Measurements from ENCODE around the gene NRIP1.

- TF ChIP-seq SMAD1 (CRISPR knock-in tag; IDR thresholded peaks at IDR 0.05; ENCODE audit: borderline replicate concordance, low read depth) (no peak), POLR2AphosphoS5 (IDR thresholded peaks at IDR 0.05; ENCODE audit: low read depth, low read length) (no peak), ADNP (CRISPR knock-in tag; IDR thresholded peaks at IDR 0.05) (no peak), ZKSCAN5 (CRISPR knock-in tag; IDR thresholded peaks at IDR 0.05) (no peak), YY1 (IDR thresholded peaks at IDR 0.05; ENCODE audit: insufficient read depth, insufficient replicate concordance, low read depth, low read length) (no peak), PHF8 (CRISPR knock-in tag; IDR thresholded peaks at IDR 0.05) (no peak), MAX (IDR thresholded peaks at IDR 0.05) (no peak), DPF2 (CRISPR knock-in tag; IDR thresholded peaks at IDR 0.05; ENCODE audit: borderline replicate concordance, low read depth) (no peak), ZBTB46 (CRISPR knock-in tag; IDR thresholded peaks at IDR 0.05; ENCODE audit: borderline replicate concordance) (no peak), ZNF879 (CRISPR knock-in tag; IDR thresholded peaks at IDR 0.05) (no peak), BRD4 (CRISPR knock-in tag; IDR thresholded peaks at IDR 0.05) (no peak)
These were observed 32.8 kb upstream of the NRIP1 start for GRCh38 chr21:15097580-15097979.

Measured in HepG2 (cell line).